OCI-LY3 (cell line): Measurements from ENCODE around the gene PATJ.

Source experiments
- H2AFZ ChIP-seq: fragments of 200-600, 300-600 bp; shearing (Covaris generic); 2 replicates; pipeline ENCODE4 v1.6.0; 2014; ENCODE audit warnings: antibody characterized with exemption, low read depth, low read length
- H3K27ac ChIP-seq: fragments of 200-600, 300-600 bp; sonication (generic); 2 replicates; pipeline ENCODE4 v1.5.1; 2014; ENCODE audit warnings: mild to moderate bottlenecking, low read length, moderate library complexity, mixed read lengths
- H3K27me3 ChIP-seq: fragments of 200-600, 300-600 bp; sonication (generic); 2 replicates; pipeline ENCODE4 v1.6.1; 2014; ENCODE audit warnings: low read depth, low read length, mixed read lengths
- H3K36me3 ChIP-seq: fragments of 200-600, 300-600 bp; sonication (generic); replicated peaks from 2 replicates; pipeline ENCODE3; 2014; ENCODE audit warnings: low read depth, low read length, mixed read lengths
- H3K4me1 ChIP-seq: fragments of 300-600, 200-600 bp; sonication (generic); 2 replicates; pipeline ENCODE4 v1.6.1; 2014; ENCODE audit warnings: low read length, mixed read lengths
- H3K4me2 ChIP-seq: fragments of 200-600, 300-600 bp; sonication (generic); 2 replicates; pipeline ENCODE4 v1.6.1; 2014; ENCODE audit warnings: low read length, mixed read lengths
- H3K4me3 ChIP-seq: fragments of 300-600, 200-600 bp; sonication (generic); 2 replicates; pipeline ENCODE4 v1.5.1; 2014; ENCODE audit warnings: antibody characterized with exemption, mild to moderate bottlenecking, low read length, moderate library complexity
- H3K79me2 ChIP-seq: fragments of 300-600, 200-600 bp; shearing (Covaris generic); 2 replicates; pipeline ENCODE4 v1.6.1; 2014; ENCODE audit warnings: mild to moderate bottlenecking, low read length, mixed read lengths
- H3K9ac ChIP-seq: fragments of 300-600, 200-600 bp; shearing (Covaris generic); 2 replicates; pipeline ENCODE4 v1.6.0; 2014; ENCODE audit warnings: mild to moderate bottlenecking, low read length, moderate library complexity
- H3K9me3 ChIP-seq: fragments of 200-600, 300-600 bp; shearing (Covaris generic); 2 replicates; pipeline ENCODE4 v1.6.1; 2014; ENCODE audit warnings: low read length, mixed read lengths; ENCODE audit not compliant: insufficient read depth
- H4K20me1 ChIP-seq: fragments of 200-600, 300-600 bp; sonication (generic); 2 replicates; pipeline ENCODE4 v1.6.1; 2016; ENCODE audit warnings: low read length, mixed read lengths; ENCODE audit not compliant: insufficient read depth
- EZH2phosphoT487 ChIP-seq: fragments of 200-600 bp; shearing (Covaris generic); IDR thresholded peaks from 2 replicates; pipeline ENCODE4 v1.6.1; 2018; ENCODE audit warnings: antibody characterized with exemption, mixed run types, low read depth
- TF ChIP-seq, protein P1 (sequence below): fragments of 200-600, 300-600 bp; sonication (generic); IDR thresholded peaks from 2 replicates; pipeline ENCODE4 v1.5.1; 2014; ENCODE audit warnings: antibody characterized with exemption, low read length, low read depth

The PATJ gene

DNA sequence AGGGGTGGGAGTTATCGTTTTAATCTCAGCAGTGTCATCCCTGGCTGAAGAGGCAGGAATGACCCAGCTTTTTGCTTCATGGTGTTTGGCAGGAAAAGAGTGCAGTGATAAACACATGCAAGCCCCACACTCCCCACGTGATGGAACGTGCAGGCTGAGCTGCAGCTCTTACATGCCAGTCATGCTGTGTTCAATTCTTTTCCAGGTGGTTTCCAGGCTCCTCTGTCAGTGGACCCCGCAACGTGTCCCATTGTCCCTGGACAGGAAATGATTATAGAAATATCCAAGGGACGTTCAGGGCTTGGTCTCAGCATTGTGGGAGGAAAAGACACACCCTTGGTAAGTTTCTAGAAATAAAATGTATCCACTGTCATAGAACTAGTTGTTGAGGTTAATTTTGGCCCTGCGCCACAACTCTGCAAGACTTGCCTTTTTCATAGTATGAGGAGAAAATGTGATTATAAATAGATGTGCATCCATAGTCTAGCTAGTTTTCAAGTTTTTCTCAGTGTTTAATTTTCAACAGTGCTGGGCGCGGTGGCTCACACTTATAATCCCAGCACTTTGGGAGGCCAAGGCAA is 342.1 kb downstream of the PATJ start:
- Histone ChIP-seq H3K4me2 (no peak overlapping the region), H4K20me1 (no peaks in the 10 kb centered on the region), H3K36me3 (no peaks in the 10 kb centered on the region), H3K9ac (no peak overlapping the region), H3K4me1 (no peaks in the 10 kb centered on the region), H3K79me2 (no peaks in the 10 kb centered on the region), H2AFZ (no peak overlapping the region), H3K27ac (no peak overlapping the region), H3K4me3 (no peak overlapping the region), H3K9me3 (no peaks in the 10 kb centered on the region), H3K27me3 (no peaks in the 10 kb centered on the region)
- TF ChIP-seq EZH2phosphoT487 = no peak
- TF ChIP-seq, protein P1, sequence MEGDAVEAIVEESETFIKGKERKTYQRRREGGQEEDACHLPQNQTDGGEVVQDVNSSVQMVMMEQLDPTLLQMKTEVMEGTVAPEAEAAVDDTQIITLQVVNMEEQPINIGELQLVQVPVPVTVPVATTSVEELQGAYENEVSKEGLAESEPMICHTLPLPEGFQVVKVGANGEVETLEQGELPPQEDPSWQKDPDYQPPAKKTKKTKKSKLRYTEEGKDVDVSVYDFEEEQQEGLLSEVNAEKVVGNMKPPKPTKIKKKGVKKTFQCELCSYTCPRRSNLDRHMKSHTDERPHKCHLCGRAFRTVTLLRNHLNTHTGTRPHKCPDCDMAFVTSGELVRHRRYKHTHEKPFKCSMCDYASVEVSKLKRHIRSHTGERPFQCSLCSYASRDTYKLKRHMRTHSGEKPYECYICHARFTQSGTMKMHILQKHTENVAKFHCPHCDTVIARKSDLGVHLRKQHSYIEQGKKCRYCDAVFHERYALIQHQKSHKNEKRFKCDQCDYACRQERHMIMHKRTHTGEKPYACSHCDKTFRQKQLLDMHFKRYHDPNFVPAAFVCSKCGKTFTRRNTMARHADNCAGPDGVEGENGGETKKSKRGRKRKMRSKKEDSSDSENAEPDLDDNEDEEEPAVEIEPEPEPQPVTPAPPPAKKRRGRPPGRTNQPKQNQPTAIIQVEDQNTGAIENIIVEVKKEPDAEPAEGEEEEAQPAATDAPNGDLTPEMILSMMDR = no peak

DNA sequence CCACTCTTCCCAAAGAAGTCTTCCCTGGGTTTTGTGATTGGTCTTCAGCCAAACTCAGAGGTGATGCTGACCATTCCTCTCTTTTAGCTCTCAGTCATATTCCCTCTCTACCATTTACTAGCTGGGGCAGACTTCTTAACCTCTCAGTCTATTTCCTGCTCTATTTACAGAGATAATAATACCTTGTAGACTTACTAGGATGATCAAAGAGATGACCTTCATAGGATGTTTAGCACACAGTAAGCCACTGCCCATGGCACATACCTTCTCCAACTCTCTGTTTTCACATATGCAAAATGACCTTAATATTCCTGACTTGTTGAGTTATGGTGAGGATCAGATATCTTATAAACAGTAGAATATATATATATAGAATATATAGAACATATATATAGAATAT is 346.2 kb downstream of the PATJ start:
- TF ChIP-seq EZH2phosphoT487 = no peak
- TF ChIP-seq, protein P1 = no peak
- H3K4me2 ChIP-seq = no peak overlapping the region
- no peaks in the 10 kb centered on the region for H4K20me1 ChIP-seq
- no peaks in the 10 kb centered on the region for H3K27me3 ChIP-seq
- H3K4me3 ChIP-seq = no peak overlapping the region
- H2AFZ ChIP-seq = no peak overlapping the region
- H3K79me2 ChIP-seq = no peaks in the 10 kb centered on the region
- H3K9ac ChIP-seq = no peak overlapping the region
- no peak overlapping the region for H3K27ac ChIP-seq
- no peaks in the 10 kb centered on the region for H3K9me3 ChIP-seq
- no peaks in the 10 kb centered on the region for H3K36me3 ChIP-seq
- no peaks in the 10 kb centered on the region for H3K4me1 ChIP-seq

DNA sequence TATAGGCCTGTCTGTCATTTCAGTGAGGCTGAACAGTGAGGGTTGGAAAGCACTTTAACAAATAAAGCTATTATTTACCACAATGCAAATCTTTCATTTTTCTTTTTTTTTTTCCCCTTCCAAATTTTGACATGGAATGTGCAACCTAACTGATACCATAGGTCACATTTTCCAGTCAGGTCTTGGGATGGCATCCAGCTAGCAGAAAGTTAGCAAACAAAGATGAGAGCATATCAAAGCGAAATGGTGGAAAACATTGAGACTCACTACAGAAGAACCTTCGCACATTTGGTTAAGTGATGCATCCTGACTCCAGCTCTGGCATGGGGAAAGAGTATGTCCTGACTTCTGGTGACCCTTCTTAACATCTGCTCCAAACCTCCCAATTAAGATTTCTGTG is 347.3 kb downstream of the PATJ start:
- H3K4me2 ChIP-seq = no peak overlapping the region
- no peak overlapping the region for H3K4me3 ChIP-seq
- no peak overlapping the region for H2AFZ ChIP-seq
- no peaks in the 10 kb centered on the region for H3K27me3 ChIP-seq
- no peaks in the 10 kb centered on the region for H3K79me2 ChIP-seq
- H3K4me1 ChIP-seq = no peaks in the 10 kb centered on the region
- TF ChIP-seq, protein P1 = no peak
- TF ChIP-seq EZH2phosphoT487 = no peak
- H3K9me3 ChIP-seq = no peaks in the 10 kb centered on the region
- no peak overlapping the region for H3K27ac ChIP-seq
- H3K9ac ChIP-seq = no peak overlapping the region
- no peaks in the 10 kb centered on the region for H4K20me1 ChIP-seq
- H3K36me3 ChIP-seq = no peaks in the 10 kb centered on the region

DNA sequence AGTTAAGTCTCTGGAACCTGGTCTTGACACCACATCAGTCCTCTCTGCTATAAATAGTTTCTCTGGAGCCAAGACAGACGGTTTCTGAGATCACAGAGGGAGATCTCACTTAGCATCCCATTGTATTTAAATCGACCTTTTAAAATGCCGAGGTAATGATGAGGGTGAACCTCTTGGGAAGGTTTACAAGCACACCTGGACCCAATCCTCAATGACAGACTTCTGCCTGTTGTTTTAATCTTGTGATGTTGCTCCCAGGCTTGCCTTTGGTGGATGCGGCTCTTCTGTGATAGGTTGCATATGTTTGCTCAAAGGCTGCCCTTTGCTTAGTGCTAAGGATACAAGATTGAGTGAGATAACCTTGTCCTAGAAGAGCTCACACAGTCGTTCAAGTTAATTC is 347.7 kb downstream of the PATJ start:
- H3K9me3 ChIP-seq = no peaks in the 10 kb centered on the region

More for the DNA sequence above, 347.7 kb downstream of the PATJ start:
- no peaks in the 10 kb centered on the region for H3K36me3 ChIP-seq
- no peak overlapping the region for H2AFZ ChIP-seq
- TF ChIP-seq, protein P1 = no peak
- no peak for TF ChIP-seq EZH2phosphoT487
- no peaks in the 10 kb centered on the region for H3K27me3 ChIP-seq
- no peak overlapping the region for H3K4me2 ChIP-seq
- no peaks in the 10 kb centered on the region for H3K4me1 ChIP-seq
- no peak overlapping the region for H3K9ac ChIP-seq
- H3K27ac ChIP-seq = no peak overlapping the region
- H3K4me3 ChIP-seq = no peak overlapping the region
- H3K79me2 ChIP-seq = no peaks in the 10 kb centered on the region
- no peaks in the 10 kb centered on the region for H4K20me1 ChIP-seq
